NT2/D1 (cell line): Measurements from ENCODE around the gene EFNA4.

Experiments used
- SUZ12 ChIP-seq: IDR thresholded peaks from 2 replicates; pipeline ENCODE4 v1.6.1; 2011; ENCODE audit not compliant: insufficient read length, insufficient read depth; ENCODE audit errors: extremely low read depth
- YY1 ChIP-seq: IDR thresholded peaks from 2 replicates; pipeline ENCODE4 v1.6.1; 2011; ENCODE audit not compliant: insufficient read length, insufficient read depth
- ZNF274 ChIP-seq: IDR thresholded peaks from 2 replicates; pipeline ENCODE4 v1.6.1; 2011; ENCODE audit warnings: mild to moderate bottlenecking, low read depth, low read length

GRCh38 chr1:155022927-155023236 lies 40.7 kb upstream of the EFNA4 start:
- TF ChIP-seq SUZ12 = no peak
- no peak for TF ChIP-seq ZNF274
- TF ChIP-seq YY1 = no peak
